ENCODE results near the gene RIPOR3.
"Not testable (repeated sequence)": the region's sequence is repeated elsewhere in the genome, so short reads cannot be mapped to it uniquely, and the experiment has no call there.

RIPOR3 gene

DNA sequence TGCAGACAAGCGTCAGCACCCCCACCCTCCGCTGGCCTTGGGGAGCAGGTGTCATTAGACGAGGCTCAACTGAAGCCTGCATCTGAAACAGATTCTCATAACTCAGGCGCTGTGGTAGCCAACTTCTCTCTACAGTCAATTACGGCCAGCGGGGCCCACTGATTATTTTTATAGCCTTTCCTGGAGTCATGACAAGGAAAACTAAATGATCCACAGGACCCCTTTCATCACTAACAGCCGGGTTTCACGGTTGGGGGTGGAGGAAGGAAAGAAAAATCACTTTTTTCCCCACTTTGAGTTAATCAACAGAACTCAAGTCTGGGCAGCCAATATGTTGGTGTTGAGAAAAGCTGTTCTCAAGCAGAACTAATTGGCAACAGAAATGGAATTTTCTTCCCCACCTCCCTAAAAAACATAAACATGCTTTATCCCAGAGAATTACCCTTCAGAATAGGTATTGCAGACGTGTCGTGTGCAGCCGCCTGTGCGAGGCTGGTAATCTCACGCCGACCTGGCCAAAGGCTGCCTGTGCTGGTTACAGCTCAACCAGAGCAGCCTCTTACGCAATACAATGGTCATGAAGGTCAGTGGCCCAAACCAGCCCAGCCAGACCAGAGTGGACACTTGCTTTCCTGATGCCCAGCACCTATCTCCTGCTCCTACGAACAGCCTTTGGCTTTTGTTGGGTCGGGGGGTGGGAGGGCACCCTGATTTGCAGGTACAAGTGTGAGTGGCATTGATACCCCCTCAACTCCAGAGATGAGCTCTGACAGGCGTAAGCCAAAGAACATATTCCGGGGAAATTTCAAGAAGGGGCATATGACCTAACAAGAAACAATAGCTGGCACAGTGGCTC lies 11.0 kb downstream of the RIPOR3 start:
- TF ChIP-seq, protein P1, sequence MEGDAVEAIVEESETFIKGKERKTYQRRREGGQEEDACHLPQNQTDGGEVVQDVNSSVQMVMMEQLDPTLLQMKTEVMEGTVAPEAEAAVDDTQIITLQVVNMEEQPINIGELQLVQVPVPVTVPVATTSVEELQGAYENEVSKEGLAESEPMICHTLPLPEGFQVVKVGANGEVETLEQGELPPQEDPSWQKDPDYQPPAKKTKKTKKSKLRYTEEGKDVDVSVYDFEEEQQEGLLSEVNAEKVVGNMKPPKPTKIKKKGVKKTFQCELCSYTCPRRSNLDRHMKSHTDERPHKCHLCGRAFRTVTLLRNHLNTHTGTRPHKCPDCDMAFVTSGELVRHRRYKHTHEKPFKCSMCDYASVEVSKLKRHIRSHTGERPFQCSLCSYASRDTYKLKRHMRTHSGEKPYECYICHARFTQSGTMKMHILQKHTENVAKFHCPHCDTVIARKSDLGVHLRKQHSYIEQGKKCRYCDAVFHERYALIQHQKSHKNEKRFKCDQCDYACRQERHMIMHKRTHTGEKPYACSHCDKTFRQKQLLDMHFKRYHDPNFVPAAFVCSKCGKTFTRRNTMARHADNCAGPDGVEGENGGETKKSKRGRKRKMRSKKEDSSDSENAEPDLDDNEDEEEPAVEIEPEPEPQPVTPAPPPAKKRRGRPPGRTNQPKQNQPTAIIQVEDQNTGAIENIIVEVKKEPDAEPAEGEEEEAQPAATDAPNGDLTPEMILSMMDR (IDR thresholded peaks at IDR 0.05), result no peak
- peak overlapping the region in 1 of 2 donors; percentile 7 for H3K27ac ChIP-seq
- no peak overlapping the region for H3K4me3 ChIP-seq
- DNase-seq (ENCODE audit: low spot score), result no peak

DNA sequence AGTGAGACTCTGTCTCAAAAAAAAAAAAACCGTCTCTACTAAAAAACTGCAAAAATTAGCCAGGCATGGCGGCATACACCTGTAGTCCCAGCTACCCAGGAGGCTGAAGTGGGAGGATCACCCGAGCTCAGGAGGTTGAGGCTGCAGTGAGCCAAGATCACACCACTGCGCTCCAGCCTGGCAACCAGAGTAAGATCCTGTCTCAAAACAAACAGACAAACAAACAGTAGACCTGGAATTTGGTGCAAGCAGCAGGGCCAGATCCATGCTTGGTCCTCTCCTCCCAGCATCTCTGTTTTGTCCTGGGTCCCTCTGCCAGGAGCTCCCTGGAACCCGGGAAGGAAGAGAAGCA lies 11.6 kb downstream of the RIPOR3 start:
- H3K27ac ChIP-seq, result peak overlapping the region in 1 of 2 donors; percentile 7
- DNase-seq (ENCODE audit: low spot score), result no peak
- TF ChIP-seq, protein P1 (IDR thresholded peaks at IDR 0.05), result no peak
- H3K4me3 ChIP-seq, result no peak overlapping the region

DNA sequence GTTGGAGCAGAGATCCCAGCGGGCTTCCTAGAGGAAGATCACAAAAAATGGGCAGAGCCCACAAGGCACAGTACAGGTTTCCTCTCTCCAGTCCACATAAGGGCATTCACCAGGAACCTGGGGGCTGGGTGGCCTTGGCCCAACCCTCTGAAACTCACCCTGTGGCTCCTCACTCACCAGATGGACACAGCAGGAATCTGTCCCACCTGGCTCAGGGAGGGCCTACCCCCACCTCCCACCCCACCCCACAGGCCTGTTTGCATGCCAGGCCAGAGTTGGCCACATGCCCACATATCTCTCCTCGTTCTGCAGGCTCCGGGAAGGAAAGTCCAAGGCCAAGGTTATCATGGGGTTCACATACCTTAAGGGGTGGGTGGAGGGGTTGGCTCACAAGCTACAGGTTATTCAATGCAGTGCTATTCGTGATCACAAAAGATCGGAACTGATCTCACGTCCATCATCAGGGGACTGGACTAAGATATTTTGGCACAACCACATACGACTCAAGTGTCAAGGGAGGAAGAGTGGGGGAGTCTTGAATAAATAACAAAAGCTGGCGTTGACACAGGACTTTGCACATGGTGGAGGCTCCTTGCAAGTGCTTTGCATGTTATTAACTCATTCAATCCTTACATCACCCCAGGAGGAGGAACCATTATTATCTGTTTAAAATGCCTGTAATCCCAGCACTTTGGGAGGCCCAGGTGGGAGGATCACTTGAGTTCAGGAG lies 13.0 kb downstream of the RIPOR3 start:
- no peak overlapping the region for H3K27ac ChIP-seq
- TF ChIP-seq, protein P1 (IDR thresholded peaks at IDR 0.05), result no peak
- H3K4me3 ChIP-seq, result no peak overlapping the region
- no peak for DNase-seq (ENCODE audit: low spot score)

DNA sequence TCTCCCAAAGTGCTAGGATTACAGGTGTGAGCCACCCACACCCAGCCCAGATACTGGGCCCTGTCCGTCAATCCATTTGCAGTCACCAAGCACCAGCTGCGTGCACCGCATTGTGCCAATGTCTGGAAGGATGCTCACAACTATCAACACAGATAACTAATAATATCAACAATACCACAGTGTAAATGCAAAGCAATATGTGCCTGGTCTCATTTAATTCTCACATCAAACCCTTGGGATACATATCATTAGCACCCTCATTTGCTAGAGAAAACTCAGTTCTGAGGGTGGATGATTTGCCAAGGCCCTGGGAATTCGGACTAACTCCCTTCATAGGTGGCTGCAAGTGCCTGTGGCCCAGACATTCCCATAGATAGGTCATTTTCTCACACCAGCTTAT lies 14.5 kb downstream of the RIPOR3 start:
- no peak overlapping the region for H3K27ac ChIP-seq
- TF ChIP-seq, protein P1 (IDR thresholded peaks at IDR 0.05), result no peak

DNA sequence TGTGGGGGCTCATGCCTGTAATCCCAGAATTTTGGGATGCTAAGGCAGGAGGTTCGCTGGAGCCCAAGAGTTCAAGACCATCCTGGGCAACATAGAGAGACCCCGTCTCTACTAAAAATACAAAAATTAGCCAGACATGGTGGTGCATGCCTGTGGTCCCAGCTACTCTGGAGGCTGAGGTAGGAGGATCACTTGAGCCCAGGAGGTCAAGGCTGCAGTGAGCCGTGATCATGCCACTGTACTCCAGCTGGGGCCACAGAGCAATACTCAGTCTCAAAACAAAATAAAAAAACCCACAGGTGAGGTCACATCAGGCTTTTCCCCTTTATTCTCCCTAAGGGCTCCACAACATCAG lies 15.0 kb downstream of the RIPOR3 start:
- H3K27ac ChIP-seq; H3K4me3 ChIP-seq; DNase-seq (ENCODE audit: low spot score): not testable (repeated sequence)

More for the DNA sequence above, 14.5 kb downstream of the RIPOR3 start:
- no peak for DNase-seq (ENCODE audit: low spot score)
- H3K4me3 ChIP-seq, result no peak overlapping the region

DNA sequence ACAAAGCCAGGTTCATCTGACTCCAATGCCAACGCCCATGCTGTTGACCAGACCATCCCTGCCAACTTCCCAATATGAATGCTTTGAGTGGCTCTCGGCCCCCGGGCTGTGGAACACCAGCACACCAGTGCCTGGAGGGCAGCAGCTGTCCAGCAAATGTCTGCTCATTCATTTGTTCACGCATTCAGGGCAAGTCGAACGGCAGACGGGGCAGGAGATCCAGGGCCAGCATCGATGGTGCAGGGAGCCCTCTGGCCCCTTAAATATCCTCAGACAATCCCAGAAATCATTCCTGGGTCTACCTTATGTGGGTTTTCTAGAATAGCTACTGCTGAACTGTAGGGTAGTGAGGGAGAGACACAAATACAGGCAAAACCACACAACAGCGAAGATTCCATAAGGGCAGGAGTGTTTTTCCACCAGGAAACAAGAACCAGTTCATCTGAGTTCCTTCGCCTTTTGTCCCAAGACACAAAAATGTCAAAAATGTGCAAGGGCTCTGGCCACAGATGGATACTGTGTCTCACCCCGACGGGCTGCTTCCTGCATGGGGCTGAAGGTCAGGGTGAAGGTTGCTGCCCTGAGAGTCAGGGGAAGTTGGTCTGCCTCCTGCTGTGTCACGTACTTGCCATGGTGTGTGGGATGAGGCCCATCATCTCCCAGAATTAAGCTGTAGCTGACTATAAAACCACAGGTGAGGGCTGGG lies 15.5 kb downstream of the RIPOR3 start:
- H3K4me3 ChIP-seq, result no peak overlapping the region
- no peak overlapping the region for H3K27ac ChIP-seq
- no peak for DNase-seq (ENCODE audit: low spot score)
- TF ChIP-seq, protein P1 (IDR thresholded peaks at IDR 0.05), result no peak

DNA sequence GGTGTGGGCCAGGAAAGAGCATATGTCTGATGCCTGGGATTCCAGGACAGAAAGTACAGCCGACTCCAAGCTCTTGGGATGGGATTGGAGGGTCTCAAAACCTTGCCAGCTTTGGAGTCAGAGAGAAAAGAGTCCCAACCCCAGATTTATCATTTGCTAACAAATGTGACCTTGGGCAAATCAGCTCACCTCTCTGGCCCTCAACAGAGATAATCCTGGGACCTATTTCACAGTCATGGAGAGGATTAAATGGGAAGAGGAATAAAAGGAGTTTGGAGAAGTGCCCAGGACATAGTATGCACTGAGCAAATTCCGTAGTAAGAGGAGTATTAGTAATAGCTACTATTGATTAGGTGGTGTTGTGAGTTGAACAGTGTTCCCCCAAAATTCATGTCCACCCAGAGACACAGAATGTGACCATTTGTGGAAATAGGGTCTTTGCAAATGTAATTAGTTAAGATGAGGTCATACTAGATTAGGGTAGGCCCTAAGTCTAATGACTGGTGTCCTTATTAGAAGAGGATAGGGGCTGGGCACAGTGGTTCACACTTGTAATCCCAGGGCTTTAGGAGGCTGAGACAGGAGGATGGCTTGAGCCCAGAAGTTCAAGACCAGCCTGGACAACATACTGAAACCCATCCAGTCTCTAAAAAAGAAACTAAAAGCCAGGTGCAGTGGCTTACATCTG lies 17.1 kb downstream of the RIPOR3 start:
- Histone ChIP-seq H3K27ac (no peak overlapping the region), H3K4me3 (no peak overlapping the region)
- TF ChIP-seq, protein P1 (IDR thresholded peaks at IDR 0.05), result no peak
- DNase-seq (ENCODE audit: low spot score), result no peak

Measured in coronary artery (tissue), 2 donors.